H1 (cell line): ENCODE data around the gene PCDHGA2. TPM values are rescaled to one million over a fixed set of nuclear protein-coding genes. Genes with fewer than 3 reads are reported as not detected.

Experiments
- BRCA1 ChIP-seq: IDR thresholded peaks from 2 replicates; pipeline ENCODE4 v1.6.1; 2012; ENCODE audit warnings: low read depth, low read length, improper control_type of control experiment
- NRF1 ChIP-seq: IDR thresholded peaks from 2 replicates; pipeline ENCODE4 v1.6.1; 2011; ENCODE audit warnings: mild to moderate bottlenecking, low read depth, low read length, improper control_type of control experiment
- polyA plus RNA-seq, 7 experiments: library from polyadenylated mRNA; depleted of rRNA in 3 of 7; stranded (reverse) in 5 of 7; unstranded in 2 of 7; fragments of >200 nt in 5 of 7; fragments of 200-250 nt in 2 of 7; gene quantifications; 1 replicate in 5 of 7; 2 replicates in 1 of 7; 4 replicates in 1 of 7; pipeline versions ENCODE4 v1.2.1 to v1.2.3, GENCODE V29; 2011 to 2013; ENCODE audit warnings: missing spikeins in 2 of 7, mixed read lengths in 2 of 7
- total RNA-seq: library from RNA; stranded (reverse); fragmentation: NEBNext Ultra II Directional; extraction: Animal tissue kit (Norgen Biotek cat#: 25700); gene quantifications from 2 replicates; pipeline ENCODE4 v1.2.1, GENCODE V29; 2021
- TF ChIP-seq, protein P1 (sequence below): IDR thresholded peaks from 2 replicates; pipeline ENCODE4 v1.6.1; 2011; ENCODE audit warnings: low read length, improper control_type of control experiment
- TF ChIP-seq, protein P2 (sequence below): IDR thresholded peaks from 2 replicates; pipeline ENCODE4 v1.6.1; 2011; ENCODE audit warnings: low read depth, mild to moderate bottlenecking, low read length; ENCODE audit not compliant: insufficient read depth

PCDHGA2 gene
- total and polyA plus RNA-seq, 2 of the 8 experiments (the other 6 are each of a cell fraction or from before 2014, with no cell fraction given): 0.32 to 0.39 TPM

DNA sequence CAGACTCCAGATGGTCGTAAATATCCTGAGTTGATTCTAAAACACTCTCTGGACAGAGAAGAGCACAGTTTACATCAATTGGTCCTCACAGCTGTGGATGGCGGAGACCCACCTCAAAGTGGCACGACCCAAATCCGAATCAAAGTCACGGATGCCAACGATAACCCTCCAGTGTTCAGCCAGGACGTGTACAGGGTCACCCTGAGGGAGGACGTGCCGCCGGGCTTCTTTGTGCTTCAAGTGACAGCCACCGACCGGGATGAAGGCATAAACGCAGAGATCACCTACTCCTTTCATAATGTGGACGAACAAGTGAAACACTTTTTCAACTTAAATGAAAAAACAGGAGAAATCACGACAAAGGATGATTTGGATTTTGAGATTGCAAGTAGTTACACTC lies 22.1 kb downstream of the PCDHGA2 start (continued):
- TF ChIP-seq BRCA1 (no peak), NRF1 (no peak)
- TF ChIP-seq, protein P1, sequence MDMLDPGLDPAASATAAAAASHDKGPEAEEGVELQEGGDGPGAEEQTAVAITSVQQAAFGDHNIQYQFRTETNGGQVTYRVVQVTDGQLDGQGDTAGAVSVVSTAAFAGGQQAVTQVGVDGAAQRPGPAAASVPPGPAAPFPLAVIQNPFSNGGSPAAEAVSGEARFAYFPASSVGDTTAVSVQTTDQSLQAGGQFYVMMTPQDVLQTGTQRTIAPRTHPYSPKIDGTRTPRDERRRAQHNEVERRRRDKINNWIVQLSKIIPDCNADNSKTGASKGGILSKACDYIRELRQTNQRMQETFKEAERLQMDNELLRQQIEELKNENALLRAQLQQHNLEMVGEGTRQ: no peak
- TF ChIP-seq, protein P2, sequence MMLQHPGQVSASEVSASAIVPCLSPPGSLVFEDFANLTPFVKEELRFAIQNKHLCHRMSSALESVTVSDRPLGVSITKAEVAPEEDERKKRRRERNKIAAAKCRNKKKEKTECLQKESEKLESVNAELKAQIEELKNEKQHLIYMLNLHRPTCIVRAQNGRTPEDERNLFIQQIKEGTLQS: no peak
